Tibial nerve (tissue), 4 donors: ENCODE measurements around the gene PRUNE2.

ENCODE experiments used
- CTCF ChIP-seq, 5 experiments: fragments of 200-600 bp in 3 of 5; fragments of 450-650 bp in 2 of 5; sonication (generic) in 3 of 5; IDR thresholded peaks; one replicate each; pipeline ENCODE4 v1.5.1; 2016 to 2019; ENCODE audit warnings: antibody characterized with exemption in 5 of 5, mild to moderate bottlenecking in 3 of 5, moderate library complexity in 2 of 5
- EP300 ChIP-seq, 2 donors: sonication (generic); formaldehyde crosslinking; IDR thresholded peaks; one replicate each; pipeline ENCODE4 v1.6.1; 2017; ENCODE audit warnings: antibody characterized with exemption in 2 of 2, mild to moderate bottlenecking in 1 of 2
- POLR2A ChIP-seq, 2 donors: fragments of 450-650 bp; IDR thresholded peaks; one replicate each; pipeline ENCODE4 v1.6.1; 2017; ENCODE audit warnings: antibody characterized with exemption in 2 of 2, mild to moderate bottlenecking in 2 of 2, moderate library complexity in 2 of 2

GRCh38 chr9:76603448-76603895 lies 302.4 kb downstream of the PRUNE2 start:
- TF ChIP-seq CTCF (IDR thresholded peaks at IDR 0.05): no peak
- no peak for TF ChIP-seq POLR2A (IDR thresholded peaks at IDR 0.05)
- no peak for TF ChIP-seq EP300 (IDR thresholded peaks at IDR 0.05)
